Naive thymus-derived CD8-positive, alpha-beta T cell (primary cell): ENCODE results near the gene CCDC13. TPM values are rescaled to one million over a fixed set of nuclear protein-coding genes. Genes with fewer than 3 reads are reported as not detected.

Experiments
- ATAC-seq, 2 donors: fragments of 150-1000 bp; cut with Tn5 transposase in 1 of 2; sonication (Bioruptor Pico), chemical (Tn5 transposase) in 1 of 2; 1 replicate in 1 of 2; 2 replicates in 1 of 2; pipeline ENCODE4 v1.10.0; 2021; ENCODE audit warnings: mild to moderate bottlenecking in 2 of 2, moderate library complexity in 2 of 2
- POLR2A ChIA-PET: fragments of 350-600 bp; sonication (Branson Sonifier 250); formaldehyde crosslinking; loops from one replicate; lab custom pipeline; 2021; ENCODE audit warnings: antibody characterized with exemption; lab: Charles Lee
- DNase-seq, 10 donors: peaks; one replicate each; pipeline versions ENCODE4 v3.0.0 to v3.0.0-alpha.2; 2020 to 2022
- H3K27ac Mint-ChIP-seq, 10 donors: one replicate each; pipeline ENCODE4 v1.8.0; 2020 to 2022; ENCODE audit warnings: mild to moderate bottlenecking in 10 of 10, mixed read lengths in 10 of 10, moderate library complexity in 4 of 10, inconsistent platforms in 1 of 10
- H3K27me3 Mint-ChIP-seq, 5 donors: one replicate each; pipeline ENCODE4 v1.8.0; 2021 to 2022; ENCODE audit warnings: mixed read lengths in 5 of 5
- H3K36me3 Mint-ChIP-seq, 3 donors: one replicate each; pipeline ENCODE4 v1.8.0; 2020 to 2022; ENCODE audit warnings: mixed read lengths in 3 of 3, mild to moderate bottlenecking in 2 of 3, inconsistent platforms in 1 of 3
- H3K4me1 Mint-ChIP-seq, 4 donors: one replicate each; pipeline ENCODE4 v1.8.0; 2021 to 2022; ENCODE audit warnings: mixed read lengths in 4 of 4
- H3K4me3 Mint-ChIP-seq, 10 donors: one replicate each; pipeline ENCODE4 v1.8.0; 2020 to 2022; ENCODE audit warnings: mild to moderate bottlenecking in 10 of 10, mixed read lengths in 10 of 10, moderate library complexity in 6 of 10, inconsistent platforms in 1 of 10
- H3K9me3 Mint-ChIP-seq, 9 donors: one replicate each; pipeline ENCODE4 v1.8.0; 2020 to 2022; ENCODE audit warnings: mixed read lengths in 9 of 9, mild to moderate bottlenecking in 3 of 9, inconsistent platforms in 1 of 9, moderate library complexity in 1 of 9
- polyA plus RNA-seq, 3 donors: library from polyadenylated mRNA; unstranded; fragments of 300-500 nt; fragmentation: Illumina TruSeq; gene quantifications; one replicate each; pipeline ENCODE4 v1.2.3, GENCODE V29; 2021
- total RNA-seq, 8 experiments: library from RNA in 2 of 8; stranded (reverse) in 2 of 8; gene quantifications; one replicate each; pipeline ENCODE4 v1.2.3 and lab custom pipeline; 2021 to 2026

The CCDC13 gene
- total and polyA plus RNA-seq, 5 experiments from 2014 or later: 0.73 to 0.88 TPM; not detected in 3

GRCh38 chr3:42734263-42734860 lies 38.7 kb downstream of the CCDC13 start:
- ATAC-seq (no peak), DNase-seq (no peak)
- POLR2A ChIA-PET: no interaction called here
- H3K4me3 Mint-ChIP-seq: no peak overlapping the region
- H3K27ac Mint-ChIP-seq: no peak overlapping the region
- peaks cover 0 to 6% (median 0%) of the 10 kb centered on the region in 4 donors for H3K4me1 Mint-ChIP-seq
- peaks cover 0 to 2% (median 0%) of the 10 kb centered on the region in 5 donors for H3K27me3 Mint-ChIP-seq
- no peaks in the 10 kb centered on the region for H3K9me3 Mint-ChIP-seq
- no peaks in the 10 kb centered on the region for H3K36me3 Mint-ChIP-seq

DNA sequence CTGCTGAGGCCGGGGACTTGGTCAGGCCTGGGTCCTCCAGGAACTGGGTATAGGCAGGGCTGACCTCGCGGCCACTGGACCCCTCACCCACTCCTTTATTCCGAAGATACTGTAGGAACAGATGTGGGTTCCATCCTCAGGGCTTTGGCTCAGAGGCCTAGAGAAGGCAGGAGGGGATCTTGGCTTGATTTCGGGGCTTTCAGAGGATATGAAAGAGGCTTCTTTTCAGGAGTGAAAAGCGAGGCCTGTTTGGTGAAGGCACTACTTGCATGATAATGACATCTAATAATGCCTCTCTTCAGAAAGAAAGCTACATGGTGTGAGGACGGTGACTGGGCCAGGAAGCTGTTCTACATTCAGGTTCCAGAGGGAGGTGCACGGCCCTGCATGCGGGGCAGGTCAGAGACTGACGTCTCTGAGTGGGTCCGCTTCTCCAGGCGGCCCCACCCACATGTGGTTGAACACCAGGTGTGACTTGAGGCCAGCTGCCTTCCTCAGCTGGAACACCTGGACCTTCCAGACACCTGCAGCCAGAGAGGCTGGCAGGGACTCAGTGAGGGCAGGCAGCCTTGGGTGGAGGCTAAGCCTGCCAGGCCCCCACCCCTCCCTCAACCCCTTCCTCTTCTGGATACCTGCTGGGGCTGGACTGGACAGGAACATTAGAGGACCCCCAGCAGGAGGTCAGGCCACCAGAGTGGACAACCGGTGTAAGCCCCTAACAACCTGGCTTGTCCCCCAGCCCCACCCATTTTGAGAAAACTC lies 39.4 kb downstream of the CCDC13 start:
- Mint-ChIP-seq H3K9me3 (no peaks in the 10 kb centered on the region), H3K36me3 (no peaks in the 10 kb centered on the region), H3K4me1 (peaks cover 0 to 3% (median 0%) of the 10 kb centered on the region in 4 donors), H3K27ac (no peak overlapping the region), H3K27me3 (peaks cover 0 to 2% (median 0%) of the 10 kb centered on the region in 5 donors), H3K4me3 (no peak overlapping the region)
- DNase-seq: no peak
- POLR2A ChIA-PET: no interaction called here
- no peak for ATAC-seq

DNA sequence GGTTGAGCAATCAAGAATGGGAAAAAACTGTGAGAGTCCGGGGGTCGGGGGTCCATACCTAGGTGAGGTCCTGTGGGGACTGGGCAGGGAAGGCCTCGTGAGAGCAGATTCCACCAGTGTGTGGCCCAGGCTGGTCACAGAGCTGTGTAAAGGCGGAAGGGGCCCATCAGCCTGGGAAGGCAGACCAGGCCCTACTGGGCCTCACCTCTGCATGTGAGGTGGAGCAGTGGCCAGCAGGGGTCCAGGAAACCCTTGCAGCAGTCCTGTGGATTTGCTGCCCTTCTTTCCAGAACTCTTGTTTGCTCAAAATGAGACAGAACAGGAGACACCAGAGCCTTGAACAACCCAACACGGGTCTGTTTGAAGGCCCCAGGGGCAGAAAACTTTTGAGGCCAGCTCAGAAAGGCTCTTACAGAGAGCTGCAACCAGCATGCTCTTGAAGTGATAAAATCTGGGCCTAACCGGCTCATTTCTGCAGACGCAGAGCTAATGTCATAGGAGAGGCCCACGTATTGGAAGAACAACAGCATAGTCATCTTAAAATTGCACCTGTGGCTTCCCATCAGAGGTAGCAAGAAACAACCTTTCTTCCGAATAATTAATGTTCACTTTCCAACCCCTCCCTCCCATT lies 40.1 kb downstream of the CCDC13 start:
- no peak for ATAC-seq
- POLR2A ChIA-PET: no interaction called here
- H3K27me3 Mint-ChIP-seq: peaks cover 0 to 2% (median 0%) of the 10 kb centered on the region in 5 donors
- no peaks in the 10 kb centered on the region for H3K36me3 Mint-ChIP-seq
- no peak overlapping the region for H3K4me3 Mint-ChIP-seq
- no peaks in the 10 kb centered on the region for H3K9me3 Mint-ChIP-seq
- peaks cover 0 to 2% (median 0%) of the 10 kb centered on the region in 4 donors for H3K4me1 Mint-ChIP-seq
- DNase-seq: peak in 1 of 10 donors; percentile 10
- H3K27ac Mint-ChIP-seq: no peak overlapping the region

GRCh38 chr3:42732196-42732828 lies 40.7 kb downstream of the CCDC13 start:
- Mint-ChIP-seq H3K4me1 (peaks cover 0 to 2% (median 0%) of the 10 kb centered on the region in 4 donors), H3K27me3 (peaks cover 0 to 2% (median 0%) of the 10 kb centered on the region in 5 donors), H3K36me3 (no peaks in the 10 kb centered on the region), H3K27ac (no peak overlapping the region), H3K9me3 (no peaks in the 10 kb centered on the region), H3K4me3 (no peak overlapping the region)
- DNase-seq (peak in 1 of 10 donors; percentile 1), ATAC-seq (no peak)
- POLR2A ChIA-PET: no interaction called here

DNA sequence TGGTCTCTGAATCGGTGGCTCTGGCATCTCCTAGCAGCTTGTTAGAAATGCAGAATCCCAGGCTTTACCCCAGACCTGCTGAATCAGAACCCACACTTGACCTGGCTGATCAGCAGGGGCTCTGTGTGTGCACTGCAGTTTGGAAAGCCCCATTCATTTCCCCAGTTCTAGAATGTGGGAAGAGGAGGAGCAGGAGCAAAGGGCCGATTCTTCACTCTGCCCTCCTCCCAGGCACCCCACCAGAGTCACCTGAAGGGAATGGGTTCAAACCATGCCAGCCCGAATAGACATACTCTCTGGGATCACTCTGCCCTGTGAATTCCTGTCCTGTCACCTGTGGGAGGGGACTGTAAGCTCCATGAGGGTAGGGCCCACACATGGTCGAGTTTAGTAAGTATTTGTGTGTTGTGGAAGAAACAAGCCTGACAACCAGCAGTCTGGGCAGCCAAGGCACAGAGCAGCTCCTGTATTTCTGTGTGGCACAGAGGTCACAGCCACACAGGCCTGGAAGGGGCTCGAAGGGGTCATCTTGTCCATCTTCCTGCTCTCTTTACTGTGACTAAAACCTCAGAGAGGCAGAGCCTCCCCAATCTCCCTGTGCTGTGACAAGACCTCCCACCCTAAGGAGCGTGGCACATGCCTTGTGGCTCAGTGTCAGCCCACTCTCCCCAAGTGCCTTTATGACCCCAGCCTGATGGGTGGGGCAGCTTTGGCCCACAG lies 41.4 kb downstream of the CCDC13 start:
- Mint-ChIP-seq H3K4me1 (peaks cover 0 to 2% (median 0%) of the 10 kb centered on the region in 4 donors), H3K27ac (no peak overlapping the region), H3K4me3 (no peak overlapping the region), H3K36me3 (no peaks in the 10 kb centered on the region), H3K27me3 (peaks cover 0 to 2% (median 0%) of the 10 kb centered on the region in 5 donors), H3K9me3 (no peaks in the 10 kb centered on the region)
- ATAC-seq (no peak), DNase-seq (peak in 1 of 10 donors; percentile 6)
- POLR2A ChIA-PET: interaction anchor here (0.6 kb wide), 1 partner anchor 28 kb away, joined by 4 read pairs; no protein-coding TSS in a partner anchor

DNA sequence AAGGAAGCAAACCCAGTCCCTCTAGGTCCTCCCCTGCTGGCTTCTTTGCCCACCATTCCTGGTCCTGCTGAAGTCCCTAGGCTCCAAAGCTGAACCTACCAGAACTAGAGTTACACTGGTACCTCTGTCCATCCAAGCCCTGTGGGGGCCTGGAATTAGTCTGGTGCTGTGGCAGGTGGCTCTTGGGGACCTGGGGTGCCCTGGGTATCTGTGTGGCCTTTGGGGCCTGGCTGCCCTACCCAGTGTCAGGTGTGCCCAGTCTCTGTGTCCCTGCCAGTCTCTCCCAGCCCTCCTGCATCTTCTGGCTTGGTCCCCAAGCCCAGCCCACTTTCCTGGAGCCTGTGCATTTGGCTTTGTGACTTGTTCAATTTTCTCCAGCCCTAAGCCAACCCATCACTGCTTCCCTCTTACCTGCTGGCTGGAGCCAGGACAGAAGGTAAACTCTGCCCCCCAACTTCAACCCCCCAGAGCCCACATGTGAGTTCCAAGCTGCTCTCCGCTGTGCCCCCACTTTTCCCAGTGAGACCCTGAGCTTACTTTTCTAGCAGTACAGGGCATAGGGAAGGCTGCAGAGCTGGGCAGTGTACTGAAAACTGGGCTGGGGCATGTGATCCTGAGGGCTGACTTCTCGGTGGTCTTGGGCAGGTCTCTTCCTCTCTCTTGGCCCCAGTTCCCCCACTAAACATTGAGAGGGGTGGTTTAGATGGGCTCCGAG lies 42.2 kb downstream of the CCDC13 start:
- H3K9me3 Mint-ChIP-seq: no peaks in the 10 kb centered on the region
- no peaks in the 10 kb centered on the region for H3K36me3 Mint-ChIP-seq
- peaks cover 0 to 2% (median 0%) of the 10 kb centered on the region in 4 donors for H3K4me1 Mint-ChIP-seq
- no peak overlapping the region for H3K27ac Mint-ChIP-seq
- H3K4me3 Mint-ChIP-seq: no peak overlapping the region
- POLR2A ChIA-PET: interaction anchor here (0.6 kb wide), 1 partner anchor 28 kb away, joined by 4 read pairs; no protein-coding TSS in a partner anchor
- peaks cover 0 to 2% (median 0%) of the 10 kb centered on the region in 5 donors for H3K27me3 Mint-ChIP-seq
- no peak for ATAC-seq
- DNase-seq: no peak

GRCh38 chr3:42730294-42730693 lies 42.8 kb downstream of the CCDC13 start:
- H3K4me1 Mint-ChIP-seq: peaks cover 0 to 2% (median 0%) of the 10 kb centered on the region in 4 donors
- DNase-seq: no peak

DNA sequence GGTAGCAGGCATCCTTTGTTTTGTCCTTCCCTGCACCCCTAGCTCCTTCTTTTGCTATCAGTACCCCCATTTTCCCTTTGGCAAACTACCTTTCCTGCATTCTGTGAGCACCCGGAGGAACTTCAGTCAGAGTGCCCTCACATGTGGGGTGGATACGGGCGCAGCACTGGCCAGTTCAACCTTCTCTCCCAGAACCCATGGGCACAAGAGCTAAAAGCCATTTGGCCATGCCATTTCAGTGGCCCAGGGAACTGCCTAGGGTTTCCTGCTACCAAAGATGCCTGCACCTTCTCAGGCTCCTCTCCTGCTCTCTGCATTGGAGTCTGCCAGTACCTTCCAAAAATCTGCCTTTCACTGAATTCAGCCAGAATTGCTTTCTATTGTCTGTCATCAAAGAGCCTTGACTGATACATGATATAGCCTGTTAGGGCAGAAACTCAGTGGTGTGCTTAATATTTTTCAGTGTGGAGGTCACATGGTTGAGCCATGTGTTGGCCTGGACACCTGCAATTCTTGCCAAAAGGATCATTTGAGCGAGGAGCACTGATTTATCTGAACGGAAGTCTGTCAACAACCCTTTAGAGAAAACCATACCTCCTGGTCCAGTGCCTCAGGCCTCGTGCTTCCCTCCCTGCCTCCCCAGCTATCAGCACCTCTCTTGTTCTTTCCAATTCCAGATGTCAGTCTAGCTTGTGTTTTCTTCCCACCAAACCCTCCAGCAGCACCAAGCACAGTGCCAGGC lies 43.5 kb downstream of the CCDC13 start:
- Mint-ChIP-seq H3K27ac (peak overlapping the region in 2 of 10 donors; percentile 26 to 27), H3K4me1 (peaks cover 0 to 2% (median 0%) of the 10 kb centered on the region in 4 donors)

More at GRCh38 chr3:42730294-42730693, 42.8 kb downstream of the CCDC13 start:
- H3K27me3 Mint-ChIP-seq: peaks cover 0 to 4% (median 0%) of the 10 kb centered on the region in 5 donors
- no peaks in the 10 kb centered on the region for H3K36me3 Mint-ChIP-seq
- H3K9me3 Mint-ChIP-seq: no peaks in the 10 kb centered on the region
- H3K4me3 Mint-ChIP-seq: no peak overlapping the region
- no peak for ATAC-seq
- no peak overlapping the region for H3K27ac Mint-ChIP-seq
- POLR2A ChIA-PET: no interaction called here

DNA sequence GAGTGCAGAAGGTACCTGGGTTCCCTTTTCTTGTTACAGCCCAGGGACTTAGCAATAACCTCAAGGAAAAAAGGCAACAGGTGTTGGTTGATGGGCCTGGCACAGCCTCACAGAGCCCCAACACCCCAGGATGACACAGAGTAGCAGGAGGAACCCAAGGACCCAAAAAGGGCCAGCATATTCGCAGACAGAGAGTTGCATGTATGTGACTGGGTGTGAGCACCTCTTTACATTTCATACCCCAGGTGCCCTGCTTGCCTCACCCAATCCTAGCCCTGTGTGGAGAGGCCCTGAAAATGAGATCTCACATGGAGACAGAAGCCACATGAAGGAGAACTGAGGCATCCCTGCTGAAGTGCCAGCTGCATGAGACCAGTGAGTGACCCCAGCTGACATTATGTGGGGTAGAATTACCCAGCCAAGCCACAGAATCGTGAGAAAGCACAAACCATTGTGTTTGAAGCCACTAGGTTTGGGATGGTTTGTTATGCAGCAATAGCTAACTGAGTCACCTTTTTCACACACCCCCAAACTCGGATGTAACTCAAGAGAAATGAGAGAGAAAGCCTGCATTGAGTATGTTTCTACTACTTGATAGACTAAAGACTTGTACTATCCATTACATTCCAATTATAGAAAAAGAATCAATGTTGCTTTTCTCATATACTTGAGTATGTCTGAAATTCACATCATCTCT lies 44.2 kb downstream of the CCDC13 start:
- peaks cover 0 to 2% (median 0%) of the 10 kb centered on the region in 4 donors for H3K4me1 Mint-ChIP-seq
- no peaks in the 10 kb centered on the region for H3K9me3 Mint-ChIP-seq
- H3K4me3 Mint-ChIP-seq: no peak overlapping the region
- H3K27me3 Mint-ChIP-seq: peaks cover 0 to 8% (median 4%) of the 10 kb centered on the region in 5 donors
- H3K27ac Mint-ChIP-seq: no peak overlapping the region
- ATAC-seq (no peak), DNase-seq (no peak)
- POLR2A ChIA-PET: no interaction called here
- H3K36me3 Mint-ChIP-seq: no peaks in the 10 kb centered on the region

More for the DNA sequence above, 43.5 kb downstream of the CCDC13 start:
- Mint-ChIP-seq H3K27me3 (peaks cover 0 to 4% (median 0%) of the 10 kb centered on the region in 5 donors), H3K4me3 (no peak overlapping the region), H3K36me3 (no peaks in the 10 kb centered on the region), H3K9me3 (no peaks in the 10 kb centered on the region)
- no peak for ATAC-seq
- POLR2A ChIA-PET: no interaction called here
- no peak for DNase-seq

GRCh38 chr3:42728056-42728455 lies 45.0 kb downstream of the CCDC13 start:
- Mint-ChIP-seq H3K27ac (no peak overlapping the region), H3K9me3 (no peaks in the 10 kb centered on the region), H3K27me3 (peaks cover 5 to 12% (median 6%) of the 10 kb centered on the region in 5 donors), H3K4me1 (peaks cover 0 to 2% (median 0%) of the 10 kb centered on the region in 4 donors), H3K36me3 (no peaks in the 10 kb centered on the region), H3K4me3 (no peak overlapping the region)
- ATAC-seq (no peak), DNase-seq (no peak)
- POLR2A ChIA-PET: no interaction called here
